GM20431 (cell line): ENCODE measurements around the gene USP6.
"Not testable (repeated sequence)": the region's sequence is repeated elsewhere in the genome, so short reads cannot be mapped to it uniquely, and the experiment has no call there.

Experiments used
- in situ Hi-C: fragments of 300-500 bp; cut with MseI, MboI; formaldehyde crosslinking; loops from one replicate; pipeline ENCODE4 v1.15.0; 2020; ENCODE audit warnings: low sequenced_read_pairs; ENCODE audit not compliant: unreplicated experiment

Gene USP6

GRCh38 chr17:5115673-5116651 lies at the start of gene USP6:
USP6 (plus strand) TSS chr17:5116032; CDS start chr17:5130368, 14,336 bp downstream.
- in situ Hi-C loops = no loop called here

- in situ Hi-C loops = no loop called here
Measured at GRCh38 chr17:5068236-5068635, 47.6 kb upstream of the USP6 start.

- in situ Hi-C loops = no loop called here
Measured at GRCh38 chr17:5069724-5070123, 46.1 kb upstream of the USP6 start.

- in situ Hi-C loops = not testable (repeated sequence)
Measured at GRCh38 chr17:5075472-5075871, 40.4 kb upstream of the USP6 start.

GRCh38 chr17:5077275-5077674 lies 38.6 kb upstream of the USP6 start:
- in situ Hi-C loops = not testable (repeated sequence)

GRCh38 chr17:5077781-5078105 lies 38.1 kb upstream of the USP6 start:
- in situ Hi-C loops = no loop called here

GRCh38 chr17:5078106-5079028 lies 37.5 kb upstream of the USP6 start, which contains the start of gene ZFP3:
ZFP3 (plus strand) TSS chr17:5078467; CDS start chr17:5091505, 13,038 bp downstream.
- in situ Hi-C loops = no loop called here

GRCh38 chr17:5080591-5080990 lies 35.2 kb upstream of the USP6 start:
- in situ Hi-C loops = no loop called here

- in situ Hi-C loops = no loop called here
Measured at GRCh38 chr17:5092218-5093010, 23.4 kb upstream of the USP6 start.

GRCh38 chr17:5096731-5097100 lies 19.1 kb upstream of the USP6 start:
- in situ Hi-C loops = no loop called here

GRCh38 chr17:5097101-5097834 lies 18.6 kb upstream of the USP6 start:
- in situ Hi-C loops = no loop called here

GRCh38 chr17:5099271-5099670 lies 16.6 kb upstream of the USP6 start:
- in situ Hi-C loops = no loop called here

- in situ Hi-C loops = no loop called here
Measured at GRCh38 chr17:5100832-5101231, 15.0 kb upstream of the USP6 start.

- in situ Hi-C loops = no loop called here
Measured at GRCh38 chr17:5110816-5111215, 5.0 kb upstream of the USP6 start.

- in situ Hi-C loops = no loop called here
Measured at GRCh38 chr17:5111402-5112204, 4.2 kb upstream of the USP6 start, which contains the start of gene ZNF232. ZNF232 (minus strand) TSS chr17:5111878; CDS start chr17:5111822, 56 bp downstream.

GRCh38 chr17:5118219-5118618 lies 2.4 kb downstream of the USP6 start:
- in situ Hi-C loops = no loop called here

GRCh38 chr17:5120036-5120435 lies 4.2 kb downstream of the USP6 start:
- in situ Hi-C loops = no loop called here

GRCh38 chr17:5120436-5121185 lies 4.8 kb downstream of the USP6 start:
- in situ Hi-C loops = not testable (repeated sequence)
